GM08714 (cell line): ENCODE data around the gene PODXL.

ENCODE experiments used
- H3K4me3 ChIP-seq: fragments of 200-500 bp; sonication (Bioruptor generic); 2 replicates; pipeline ENCODE4 v1.5.1; 2014; ENCODE audit warnings: mild to moderate bottlenecking, low read length, inconsistent platforms
- ZNF274 ChIP-seq: IDR thresholded peaks from 2 replicates; pipeline ENCODE4 v1.6.1; 2012; ENCODE audit warnings: mild to moderate bottlenecking, low read depth, low read length

The PODXL gene

GRCh38 chr7:131503639-131504038 is 52.8 kb downstream of the PODXL start:
- no peak for TF ChIP-seq ZNF274

GRCh38 chr7:131502810-131503508 is 53.5 kb downstream of the PODXL start:
- TF ChIP-seq ZNF274, result no peak
- H3K4me3 ChIP-seq, result no peak overlapping the region

More at GRCh38 chr7:131503639-131504038, 52.8 kb downstream of the PODXL start:
- no peak overlapping the region for H3K4me3 ChIP-seq

DNA sequence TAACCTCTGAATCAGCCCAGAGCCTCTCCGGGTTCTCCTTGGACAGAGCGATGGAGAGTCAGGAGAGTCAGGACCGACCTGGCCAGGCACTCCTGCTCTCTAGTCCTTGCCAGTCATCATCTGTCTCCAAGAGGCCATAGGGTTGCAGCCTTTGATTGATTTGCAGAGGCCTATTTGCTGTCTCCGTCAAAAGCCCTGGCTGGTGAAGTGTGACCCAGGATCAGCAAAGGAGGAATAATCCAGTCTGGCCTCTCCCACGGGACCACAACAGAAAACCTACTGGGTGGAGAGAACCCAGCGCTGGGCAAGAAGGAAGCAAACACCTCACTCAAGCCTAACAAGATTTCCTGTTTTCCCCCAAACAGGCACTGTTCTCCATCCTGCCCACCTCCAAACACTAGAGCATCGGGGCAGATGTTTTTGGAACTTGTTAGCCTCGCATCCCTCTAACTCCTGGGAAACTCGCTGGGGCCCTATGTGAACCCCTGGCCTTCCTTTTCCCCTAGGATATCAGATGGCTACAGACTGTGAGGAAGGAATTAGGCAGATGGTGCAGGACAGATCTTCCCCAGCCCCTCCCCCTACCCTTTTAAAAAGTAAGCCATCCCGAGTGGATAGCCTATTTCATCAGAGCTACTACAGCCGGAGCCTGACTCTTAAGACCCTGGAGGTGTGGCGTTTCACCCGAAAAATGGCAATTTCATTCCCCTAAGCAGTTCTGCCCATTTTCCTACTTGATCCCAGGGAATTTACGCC is 54.3 kb downstream of the PODXL start:
- no peak overlapping the region for H3K4me3 ChIP-seq
- TF ChIP-seq ZNF274, result no peak

DNA sequence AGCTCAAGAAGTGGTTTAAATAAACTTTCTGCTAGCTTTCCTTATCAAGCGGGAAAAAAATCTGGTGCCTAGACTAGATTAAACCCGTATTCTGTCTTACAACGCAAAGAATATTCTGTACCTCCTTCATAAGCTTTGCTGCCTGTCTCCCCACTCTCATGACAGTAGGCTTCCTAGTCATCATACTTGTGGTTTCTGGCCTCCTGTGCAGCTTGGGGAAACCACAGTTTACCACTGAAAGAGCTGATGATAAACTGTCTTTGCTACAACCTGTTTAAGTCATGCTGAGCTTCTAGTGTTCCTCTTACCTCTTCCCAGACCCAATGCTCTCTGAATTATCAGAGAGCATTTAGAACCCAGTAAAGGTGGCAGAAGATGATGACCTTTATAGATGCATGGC is 55.0 kb downstream of the PODXL start:
- TF ChIP-seq ZNF274, result no peak
- H3K4me3 ChIP-seq, result no peak overlapping the region

- no peak for TF ChIP-seq ZNF274
- H3K4me3 ChIP-seq, result no peak overlapping the region
These were observed 56.1 kb downstream of the PODXL start for GRCh38 chr7:131500357-131500756.

GRCh38 chr7:131499801-131500200 is 56.6 kb downstream of the PODXL start:
- no peak overlapping the region for H3K4me3 ChIP-seq
- TF ChIP-seq ZNF274, result no peak

DNA sequence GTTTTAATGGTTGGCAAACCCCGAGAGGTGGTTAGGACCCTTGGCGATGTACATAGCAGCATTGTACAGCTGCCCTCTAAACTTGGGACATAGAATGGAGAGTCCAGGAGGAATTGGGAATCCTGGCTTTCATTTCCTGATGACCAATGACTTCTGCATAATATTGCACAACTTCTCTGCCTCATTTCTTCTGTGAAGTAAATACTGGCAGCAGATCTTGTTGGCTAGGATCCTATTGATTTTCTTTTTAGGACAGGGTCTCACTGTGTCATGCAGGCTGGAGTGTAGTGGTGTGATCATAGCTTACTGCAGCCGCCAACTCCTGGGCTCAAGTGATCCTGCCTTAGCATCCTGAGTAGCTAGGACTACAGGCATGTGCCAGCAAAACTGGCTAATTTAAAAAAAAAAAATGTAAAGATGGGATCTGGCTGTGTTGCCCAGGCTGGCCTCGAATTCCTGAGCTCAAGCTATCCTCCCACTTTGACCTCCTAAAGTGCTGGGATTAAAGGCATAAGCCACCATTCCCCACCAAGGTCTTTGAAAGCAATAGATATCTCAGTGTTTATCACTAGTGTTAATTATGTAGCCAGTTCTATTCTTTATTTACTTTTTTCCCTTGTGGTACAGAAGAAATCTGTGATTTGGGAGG is 58.1 kb downstream of the PODXL start:
- no peak overlapping the region for H3K4me3 ChIP-seq
- TF ChIP-seq ZNF274, result no peak

DNA sequence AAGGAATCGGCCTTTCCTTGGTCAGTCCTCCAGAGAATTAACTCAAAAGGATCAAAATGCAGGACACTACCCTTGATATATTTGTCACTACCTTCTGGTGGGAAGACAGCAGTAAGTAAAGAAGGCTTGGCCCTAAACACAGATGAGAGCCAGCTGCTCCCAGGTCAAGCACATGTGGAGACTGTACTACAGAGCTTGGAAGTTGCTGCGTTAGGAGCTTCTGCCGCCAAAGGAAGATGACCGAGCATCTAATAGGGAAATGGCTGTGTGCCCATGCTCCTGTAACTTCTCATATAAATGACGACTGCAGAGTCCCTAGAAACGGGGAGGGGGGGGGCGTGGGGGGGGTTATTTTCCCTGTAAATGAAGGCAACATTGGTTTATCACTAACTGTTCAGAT is 59.0 kb downstream of the PODXL start:
- TF ChIP-seq ZNF274, result no peak
- H3K4me3 ChIP-seq, result no peak overlapping the region

GRCh38 chr7:131495669-131496498 is 60.5 kb downstream of the PODXL start:
- no peak for TF ChIP-seq ZNF274
- H3K4me3 ChIP-seq, result no peak overlapping the region

- no peak for TF ChIP-seq ZNF274
- no peak overlapping the region for H3K4me3 ChIP-seq
These were observed 62.2 kb downstream of the PODXL start for GRCh38 chr7:131494182-131494581.

GRCh38 chr7:131493581-131493980 is 62.8 kb downstream of the PODXL start:
- H3K4me3 ChIP-seq, result no peak overlapping the region
- TF ChIP-seq ZNF274, result no peak

GRCh38 chr7:131493081-131493480 is 63.3 kb downstream of the PODXL start:
- TF ChIP-seq ZNF274, result no peak
- H3K4me3 ChIP-seq, result no peak overlapping the region

DNA sequence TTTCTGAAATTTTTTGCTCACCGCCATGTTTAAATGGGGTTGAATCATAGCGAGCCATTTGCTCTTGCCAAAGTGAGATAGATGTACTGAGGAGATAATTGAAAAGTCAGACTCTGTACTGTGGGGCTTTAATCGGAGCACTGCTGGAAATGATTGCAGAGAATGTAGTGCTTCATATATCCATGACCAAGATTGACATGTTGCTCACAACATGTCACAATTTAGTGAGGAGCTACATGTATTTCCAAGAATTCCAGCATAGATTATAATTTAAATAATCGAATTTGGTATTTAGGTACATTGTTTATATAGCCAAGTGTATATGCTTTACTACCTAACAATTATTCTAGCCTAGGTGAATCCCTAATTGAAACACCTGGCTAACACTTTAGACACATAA is 66.5 kb downstream of the PODXL start:
- no peak overlapping the region for H3K4me3 ChIP-seq
- TF ChIP-seq ZNF274, result no peak

DNA sequence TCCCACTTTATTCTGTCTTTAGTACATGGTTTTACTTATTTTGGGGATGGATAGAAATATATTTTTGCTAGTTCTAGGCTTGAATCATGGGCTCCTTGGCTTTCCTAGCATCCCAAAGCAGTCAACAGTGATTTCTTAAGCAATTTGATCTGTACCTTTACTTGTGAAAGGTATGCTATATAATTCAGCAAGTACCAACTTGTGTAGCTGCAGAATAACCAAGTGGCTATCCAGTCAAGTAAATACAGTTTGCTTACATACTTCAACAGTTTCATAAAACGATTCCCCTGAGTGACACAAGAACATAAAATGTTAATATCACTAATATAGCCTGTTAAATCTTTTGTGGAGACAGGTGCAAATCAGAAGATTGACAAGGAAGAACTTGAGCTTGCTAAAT is 67.2 kb downstream of the PODXL start:
- no peak for TF ChIP-seq ZNF274
- no peak overlapping the region for H3K4me3 ChIP-seq

GRCh38 chr7:131488361-131488760 is 68.1 kb downstream of the PODXL start:
- no peak overlapping the region for H3K4me3 ChIP-seq
- no peak for TF ChIP-seq ZNF274
